ENCODE data around the gene CCDC85B. TPM values are rescaled to one million over a fixed set of nuclear protein-coding genes. Genes with fewer than 3 reads are reported as not detected.

CCDC85B gene
- total and polyA plus RNA-seq, 2 of the 13 experiments (the other 11 are each of a cell fraction or from before 2014, with no cell fraction given), result 8.2 to 19.5 TPM

GRCh38 chr11:65884716-65885092, 5.8 kb upstream of the CCDC85B start (continued):
- no peak for TF ChIP-seq GMEB1 (CRISPR knock-in tag; IDR thresholded peaks at IDR 0.05; ENCODE audit: borderline replicate concordance)
- TF ChIP-seq CREB3 (CRISPR knock-in tag; IDR thresholded peaks at IDR 0.05), result no peak
- no peak for TF ChIP-seq ZNF672 (CRISPR knock-in tag; IDR thresholded peaks at IDR 0.05)
- TF ChIP-seq MNT (IDR thresholded peaks at IDR 0.05), result no peak
- TF ChIP-seq DZIP1 (CRISPR knock-in tag; IDR thresholded peaks at IDR 0.05), result no peak
- TF ChIP-seq ZSCAN5A (CRISPR knock-in tag; IDR thresholded peaks at IDR 0.05; ENCODE audit: borderline replicate concordance), result no peak
- TF ChIP-seq BRD4 (CRISPR knock-in tag; IDR thresholded peaks at IDR 0.05), result no peak
- no peak for TF ChIP-seq ZNF142 (CRISPR knock-in tag; IDR thresholded peaks at IDR 0.05)
- TF ChIP-seq REST (IDR thresholded peaks at IDR 0.05; ENCODE audit: borderline replicate concordance in 1 of 2, low read depth in 1 of 2, low read length in 2 of 2), result no peak

Measured in HepG2 (cell line).